GM23338 (cell line): ENCODE measurements around the gene SIGLEC9.

Experiments used
- CTCF ChIP-seq, 2 experiments: fragments of 200-600 bp in 1 of 2; sonication (generic) in 1 of 2; conservative IDR thresholded peaks; 2 replicates each; pipeline versions ENCODE4 v1.5.1 to v1.6.1; 2016 to 2017; ENCODE audit warnings: antibody characterized with exemption in 2 of 2, low read depth in 2 of 2, mild to moderate bottlenecking in 2 of 2, moderate library complexity in 1 of 2
- EZH2 ChIP-seq: fragments of 200-600 bp; sonication (generic); IDR thresholded peaks from one replicate; pipeline ENCODE4 v1.8.0; 2017; ENCODE audit warnings: antibody characterized with exemption, mild to moderate bottlenecking, low read depth; ENCODE audit not compliant: unreplicated experiment
- EZH2phosphoT487 ChIP-seq: fragments of 200-600 bp; sonication (generic); IDR thresholded peaks from one replicate; pipeline ENCODE4 v1.8.1; 2018; ENCODE audit warnings: antibody characterized with exemption; ENCODE audit not compliant: unreplicated experiment
- STAT1 ChIP-seq: IDR thresholded peaks from one replicate; pipeline ENCODE4 v1.6.1; 2016; ENCODE audit warnings: antibody characterized with exemption; ENCODE audit not compliant: unreplicated experiment
- TF ChIP-seq, protein P1 (sequence below): IDR thresholded peaks from one replicate; pipeline ENCODE4 v1.6.1; 2018; ENCODE audit warnings: antibody characterized with exemption; ENCODE audit not compliant: unreplicated experiment
- TF ChIP-seq, protein P2 (sequence below): IDR thresholded peaks from 2 replicates; pipeline ENCODE4 v1.6.1; 2016; ENCODE audit warnings: antibody characterized with exemption

- TF ChIP-seq CTCF (conservative IDR thresholded peaks at IDR 0.05; ENCODE audit: low read depth in 2 of 2) (no peak), EZH2 (no peak), EZH2phosphoT487 (no peak), STAT1 (no peak)
- TF ChIP-seq, protein P1, sequence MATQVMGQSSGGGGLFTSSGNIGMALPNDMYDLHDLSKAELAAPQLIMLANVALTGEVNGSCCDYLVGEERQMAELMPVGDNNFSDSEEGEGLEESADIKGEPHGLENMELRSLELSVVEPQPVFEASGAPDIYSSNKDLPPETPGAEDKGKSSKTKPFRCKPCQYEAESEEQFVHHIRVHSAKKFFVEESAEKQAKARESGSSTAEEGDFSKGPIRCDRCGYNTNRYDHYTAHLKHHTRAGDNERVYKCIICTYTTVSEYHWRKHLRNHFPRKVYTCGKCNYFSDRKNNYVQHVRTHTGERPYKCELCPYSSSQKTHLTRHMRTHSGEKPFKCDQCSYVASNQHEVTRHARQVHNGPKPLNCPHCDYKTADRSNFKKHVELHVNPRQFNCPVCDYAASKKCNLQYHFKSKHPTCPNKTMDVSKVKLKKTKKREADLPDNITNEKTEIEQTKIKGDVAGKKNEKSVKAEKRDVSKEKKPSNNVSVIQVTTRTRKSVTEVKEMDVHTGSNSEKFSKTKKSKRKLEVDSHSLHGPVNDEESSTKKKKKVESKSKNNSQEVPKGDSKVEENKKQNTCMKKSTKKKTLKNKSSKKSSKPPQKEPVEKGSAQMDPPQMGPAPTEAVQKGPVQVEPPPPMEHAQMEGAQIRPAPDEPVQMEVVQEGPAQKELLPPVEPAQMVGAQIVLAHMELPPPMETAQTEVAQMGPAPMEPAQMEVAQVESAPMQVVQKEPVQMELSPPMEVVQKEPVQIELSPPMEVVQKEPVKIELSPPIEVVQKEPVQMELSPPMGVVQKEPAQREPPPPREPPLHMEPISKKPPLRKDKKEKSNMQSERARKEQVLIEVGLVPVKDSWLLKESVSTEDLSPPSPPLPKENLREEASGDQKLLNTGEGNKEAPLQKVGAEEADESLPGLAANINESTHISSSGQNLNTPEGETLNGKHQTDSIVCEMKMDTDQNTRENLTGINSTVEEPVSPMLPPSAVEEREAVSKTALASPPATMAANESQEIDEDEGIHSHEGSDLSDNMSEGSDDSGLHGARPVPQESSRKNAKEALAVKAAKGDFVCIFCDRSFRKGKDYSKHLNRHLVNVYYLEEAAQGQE, result no peak
- TF ChIP-seq, protein P2, sequence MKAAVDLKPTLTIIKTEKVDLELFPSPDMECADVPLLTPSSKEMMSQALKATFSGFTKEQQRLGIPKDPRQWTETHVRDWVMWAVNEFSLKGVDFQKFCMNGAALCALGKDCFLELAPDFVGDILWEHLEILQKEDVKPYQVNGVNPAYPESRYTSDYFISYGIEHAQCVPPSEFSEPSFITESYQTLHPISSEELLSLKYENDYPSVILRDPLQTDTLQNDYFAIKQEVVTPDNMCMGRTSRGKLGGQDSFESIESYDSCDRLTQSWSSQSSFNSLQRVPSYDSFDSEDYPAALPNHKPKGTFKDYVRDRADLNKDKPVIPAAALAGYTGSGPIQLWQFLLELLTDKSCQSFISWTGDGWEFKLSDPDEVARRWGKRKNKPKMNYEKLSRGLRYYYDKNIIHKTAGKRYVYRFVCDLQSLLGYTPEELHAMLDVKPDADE, result no peak
These were observed 24.1 kb upstream of the SIGLEC9 start for GRCh38 chr19:51100601-51101000.
